Endothelial cell (in vitro differentiated cells): ENCODE measurements around the gene IL17REL. TPM values are rescaled to one million over a fixed set of nuclear protein-coding genes. Genes with fewer than 3 reads are reported as not detected.

Experiments
- DNase-seq: peaks from one replicate; pipeline ENCODE4 v3.0.0; 2021; ENCODE audit warnings: low spot score
- H3K27ac Mint-ChIP-seq: one replicate; pipeline ENCODE4 v1.8.0; 2021; ENCODE audit warnings: mixed read lengths, inconsistent platforms; ENCODE audit not compliant: unreplicated experiment
- H3K27me3 Mint-ChIP-seq: one replicate; pipeline ENCODE4 v1.8.0; 2021; ENCODE audit warnings: mild to moderate bottlenecking, moderate library complexity, mixed read lengths, inconsistent platforms; ENCODE audit not compliant: unreplicated experiment
- H3K36me3 Mint-ChIP-seq: one replicate; pipeline ENCODE4 v1.8.0; 2021; ENCODE audit warnings: mild to moderate bottlenecking, low read depth, mixed read lengths, inconsistent platforms; ENCODE audit not compliant: unreplicated experiment
- H3K4me1 Mint-ChIP-seq: one replicate; pipeline ENCODE4 v1.8.0; 2021; ENCODE audit warnings: mild to moderate bottlenecking, mixed read lengths, inconsistent platforms; ENCODE audit not compliant: unreplicated experiment
- H3K4me3 Mint-ChIP-seq: one replicate; pipeline ENCODE4 v1.8.0; 2021; ENCODE audit warnings: mild to moderate bottlenecking, mixed read lengths, inconsistent platforms; ENCODE audit not compliant: unreplicated experiment
- H3K9me3 Mint-ChIP-seq: one replicate; pipeline ENCODE4 v1.8.0; 2021; ENCODE audit warnings: mixed read lengths, inconsistent platforms; ENCODE audit not compliant: unreplicated experiment
- CTCF ChIP-seq: fragments of 200-600 bp; sonication (generic); IDR thresholded peaks from one replicate; pipeline ENCODE4 v1.5.0; 2021; ENCODE audit warnings: antibody characterized with exemption; ENCODE audit not compliant: unreplicated experiment
- total RNA-seq: library from RNA; stranded (reverse); fragmentation: NEBNext Ultra II Directional; extraction: Animal tissue kit (Norgen Biotek cat#: 25700); gene quantifications from one replicate; pipeline ENCODE4 v1.2.1, GENCODE V29; 2021; ENCODE audit not compliant: unreplicated experiment

IL17REL gene
- total RNA-seq, 1 donor from 2014 or later: 0.15 TPM

- Mint-ChIP-seq H3K27me3 (peaks cover 17% of the 10 kb centered on the region), H3K4me1 (peaks cover 3% of the 10 kb centered on the region), H3K36me3 (no peaks in the 10 kb centered on the region), H3K9me3 (no peaks in the 10 kb centered on the region), H3K4me3 (no peak overlapping the region), H3K27ac (no peak overlapping the region)
- no peak for TF ChIP-seq CTCF
- DNase-seq: peak; percentile 4
Observed at GRCh38 chr22:50010676-50011446, 1.7 kb downstream of the IL17REL start.

GRCh38 chr22:50009765-50010675 lies 2.5 kb downstream of the IL17REL start:
- peaks cover 3% of the 10 kb centered on the region for H3K4me1 Mint-ChIP-seq
- peak; percentile 16 for DNase-seq
- H3K27ac Mint-ChIP-seq: no peak overlapping the region
- no peaks in the 10 kb centered on the region for H3K9me3 Mint-ChIP-seq
- H3K4me3 Mint-ChIP-seq: no peak overlapping the region
- no peak for TF ChIP-seq CTCF
- H3K36me3 Mint-ChIP-seq: no peaks in the 10 kb centered on the region
- peaks cover 17% of the 10 kb centered on the region for H3K27me3 Mint-ChIP-seq

- Mint-ChIP-seq H3K4me1 (peaks cover 3% of the 10 kb centered on the region), H3K4me3 (no peak overlapping the region), H3K27ac (no peak overlapping the region), H3K27me3 (peaks cover 17% of the 10 kb centered on the region), H3K9me3 (no peaks in the 10 kb centered on the region), H3K36me3 (no peaks in the 10 kb centered on the region)
- TF ChIP-seq CTCF: no peak
- no peak for DNase-seq
Observed at GRCh38 chr22:50009251-50009650, 3.3 kb downstream of the IL17REL start.

GRCh38 chr22:50008151-50009040 lies 4.2 kb downstream of the IL17REL start:
- H3K4me3 Mint-ChIP-seq: no peak overlapping the region
- no peak for DNase-seq

More at GRCh38 chr22:50008151-50009040, 4.2 kb downstream of the IL17REL start:
- Mint-ChIP-seq H3K27me3 (peaks cover 13% of the 10 kb centered on the region), H3K4me1 (peaks cover 3% of the 10 kb centered on the region), H3K36me3 (no peaks in the 10 kb centered on the region), H3K9me3 (no peaks in the 10 kb centered on the region), H3K27ac (no peak overlapping the region)
- no peak for TF ChIP-seq CTCF
